HepG2 (cell line): Measurements from ENCODE around the gene RPS6KB2. TPM values are rescaled to one million over a fixed set of nuclear protein-coding genes. Genes with fewer than 3 reads are reported as not detected.

Experiments
- ATAC-seq: fragments of 200-7000 bp; cut with Tn5 transposase; 3 replicates; pipeline ENCODE4 v1.9.1; 2020; ENCODE audit warnings: mild to moderate bottlenecking, moderate library complexity
- BruUV-seq: library from RNA; stranded (reverse); fragments of 400-500 nt; replicated peaks from 2 replicates; lab custom pipeline; 2021; lab: Mats Ljungman, UMichigan
- CTCF ChIA-PET: fragments of 300-600 bp; formaldehyde crosslinking; extraction: SDS; loops from one replicate; lab custom pipeline; 2021; ENCODE audit warnings: low total read pairs, inconsistent platforms, low intra/inter-chr PET ratio; lab: Yijun Ruan, JAX
- POLR2A ChIA-PET: fragments of 350-600 bp; sonication (Branson Sonifier 250); formaldehyde crosslinking; loops from one replicate; lab custom pipeline; 2020; ENCODE audit warnings: antibody characterized with exemption, inconsistent platforms; lab: Yijun Ruan, JAX
- DNase-seq: peaks from one replicate; pipeline ENCODE4 v3.0.0-alpha.2; 2015; ENCODE audit warnings: low spot score
- FAIRE-seq: peaks from 3 replicates; lab custom pipeline; 2011; peaks lifted over from hg19 to GRCh38; lab: Jason Lieb, UNC
- H2AFZ ChIP-seq: one replicate; pipeline ENCODE4 v1.6.1; 2011; ENCODE audit warnings: low read length, inconsistent platforms
- H3K27ac ChIP-seq: fragments of 300-600 bp; 3 replicates; pipeline ENCODE4 v1.8.0; 2011; ENCODE audit warnings: mixed run types, mild to moderate bottlenecking, mixed read lengths, low read length, inconsistent platforms; ENCODE audit not compliant: insufficient read depth; ENCODE audit errors: extremely low read length
- H3K27me3 ChIP-seq, 2 experiments: fragments of 200-600 bp in 1 of 2; 2 replicates in 1 of 2; 3 replicates in 1 of 2; pipeline versions ENCODE4 v1.6.0 to v1.8.0; 2011; ENCODE audit warnings: low read length in 2 of 2, mild to moderate bottlenecking in 2 of 2, moderate library complexity in 2 of 2, inconsistent platforms in 1 of 2; ENCODE audit not compliant: insufficient read depth in 2 of 2, control insufficient read depth in 1 of 2
- H3K36me3 ChIP-seq, 2 experiments: fragments of 200-600 bp in 1 of 2; replicated peaks in 1 of 2; 2 replicates in 1 of 2; 3 replicates in 1 of 2; pipeline versions ENCODE4 v1.5.1 to v1.8.0; 2011; ENCODE audit warnings: low read length in 2 of 2, inconsistent platforms in 1 of 2; ENCODE audit not compliant: insufficient read depth in 2 of 2, control insufficient read depth in 1 of 2
- H3K4me1 ChIP-seq: 2 replicates; pipeline ENCODE4 v1.5.1; 2012; ENCODE audit warnings: low read length, inconsistent platforms; ENCODE audit not compliant: insufficient read depth
- H3K4me2 ChIP-seq: 2 replicates; pipeline ENCODE4 v1.6.0; 2011; ENCODE audit warnings: low read depth, low read length, inconsistent platforms
- H3K4me3 ChIP-seq, 3 experiments: fragments of 200-600 bp in 1 of 3; sonication (generic), shearing (Covaris generic) in 1 of 3; replicated peaks in 1 of 3; 2 replicates each; pipeline ENCODE4 v1.5.1; 2011 to 2016; ENCODE audit warnings: low read length in 3 of 3, inconsistent platforms in 2 of 3, low read depth in 2 of 3, mild to moderate bottlenecking in 2 of 3, control low read depth in 1 of 3, mixed read lengths in 1 of 3; ENCODE audit not compliant: insufficient read depth in 1 of 3
- H3K79me2 ChIP-seq: one replicate; pipeline ENCODE4 v1.6.1; 2011; ENCODE audit warnings: low read length, inconsistent platforms; ENCODE audit not compliant: insufficient read depth
- H3K9ac ChIP-seq: 2 replicates; pipeline ENCODE4 v1.6.0; 2011; ENCODE audit warnings: mild to moderate bottlenecking, low read depth, low read length, inconsistent platforms; ENCODE audit not compliant: insufficient read depth
- H3K9me3 ChIP-seq: 2 replicates; pipeline ENCODE4 v1.5.1; 2012; ENCODE audit warnings: mild to moderate bottlenecking, low read length
- H4K20me1 ChIP-seq: 2 replicates; pipeline ENCODE4 v1.6.0; 2011; ENCODE audit warnings: inconsistent platforms, mild to moderate bottlenecking, low read length, moderate library complexity; ENCODE audit not compliant: insufficient read depth
- BORCS8-MEF2B ChIP-seq: sonication (generic); formaldehyde crosslinking; IDR thresholded peaks from 2 replicates; pipeline ENCODE4 v1.8.0; 2022; ENCODE audit warnings: mild to moderate bottlenecking, missing genetic modification reagents
- FOXK2 ChIP-seq: fragments of 450-650 bp; IDR thresholded peaks from 2 replicates; pipeline ENCODE4 v1.6.1; 2016
- HMG20B ChIP-seq: conservative IDR thresholded peaks from 2 replicates; pipeline ENCODE4 v1.6.1; 2016; ENCODE audit warnings: missing genetic modification reagents, missing compliant biosample characterization
- HNRNPH1 ChIP-seq: fragments of 200-400 bp; formaldehyde crosslinking; optimal IDR thresholded peaks from 2 replicates; pipeline ENCODE3; 2017; ENCODE audit warnings: mild to moderate bottlenecking, low read depth, low read length
- MATR3 ChIP-seq: sonication (generic); formaldehyde crosslinking; IDR thresholded peaks from 2 replicates; pipeline ENCODE4 v1.4.0; 2020; ENCODE audit warnings: missing genetic modification reagents
- NFYB ChIP-seq: sonication (generic); formaldehyde crosslinking; IDR thresholded peaks from 2 replicates; pipeline ENCODE4 v1.4.0; 2020; ENCODE audit warnings: missing genetic modification reagents
- POLR2G ChIP-seq: fragments of 200-400 bp; formaldehyde crosslinking; IDR thresholded peaks from 2 replicates; pipeline ENCODE4 v1.6.1; 2018; ENCODE audit warnings: mild to moderate bottlenecking, low read depth, low read length, moderate library complexity
- RBFOX2 ChIP-seq: fragments of 200-400 bp; formaldehyde crosslinking; IDR thresholded peaks from 2 replicates; pipeline ENCODE4 v1.6.1; 2017; ENCODE audit warnings: low read depth, mild to moderate bottlenecking, low read length
- TMF1 ChIP-seq: sonication (generic); formaldehyde crosslinking; IDR thresholded peaks from 2 replicates; pipeline ENCODE4 v1.8.1; 2022; ENCODE audit warnings: low read depth, missing genetic modification reagents
- U2AF2 ChIP-seq: fragments of 200-400 bp; formaldehyde crosslinking; IDR thresholded peaks from 2 replicates; pipeline ENCODE4 v1.6.1; 2017; ENCODE audit warnings: low read depth, mild to moderate bottlenecking, low read length
- ZNF737 ChIP-seq: sonication (generic); formaldehyde crosslinking; IDR thresholded peaks from 2 replicates; pipeline ENCODE4 v1.5.0; 2020; ENCODE audit warnings: missing genetic modification reagents, mild to moderate bottlenecking, borderline replicate concordance
- WGBS: methylation state at CpG from one replicate; pipeline ENCODE4 v1.1.6; 2017; ENCODE audit warnings: low lambda C conversion rate; 5-methylcytosine and 5-hydroxymethylcytosine counted together
- in situ Hi-C: cut with HindIII; loops from 2 replicates; pipeline ENCODE4 v1.10.0; 2017; ENCODE audit warnings: low pct_unique_long_range_greater_than_20kb; ENCODE audit not compliant: extremely low pct_ligation_motif_present
- intact Hi-C: fragments of 100-400 bp; cut with micrococcal nuclease; formaldehyde crosslinking; loops from one replicate; pipeline ENCODE4 v1.10.0; 2022; ENCODE audit not compliant: unreplicated experiment
- polyA plus RNA-seq, 8 experiments: library from polyadenylated mRNA; depleted of rRNA in 3 of 8; stranded (reverse) in 7 of 8; unstranded in 1 of 8; fragments of >200 nt; fragmentation: Illumina TruSeq in 4 of 8; extraction: Trizol in 4 of 8; gene quantifications; 2 replicates each; pipeline versions ENCODE4 v1.2.1 to v1.2.3, GENCODE V29; 2011 to 2016; ENCODE audit warnings: low read depth in 4 of 8, missing spikeins in 1 of 8, mixed read lengths in 1 of 8; ENCODE audit not compliant: insufficient read depth in 1 of 8
- total RNA-seq, 5 experiments: library from RNA; depleted of rRNA; stranded (reverse); fragments of >200 nt; fragmentation: Illumina TruSeq; extraction: Trizol; gene quantifications; 2 replicates each; pipeline ENCODE4 v1.2.3, GENCODE V29; 2016; ENCODE audit warnings: low read depth in 1 of 5
- TF ChIP-seq, protein P1 (sequence below): sonication (generic); formaldehyde crosslinking; IDR thresholded peaks from 2 replicates; pipeline ENCODE4 v1.4.0; 2020; ENCODE audit warnings: mild to moderate bottlenecking, low read depth, missing genetic modification reagents
- TF ChIP-seq, protein P2 (sequence below): sonication (generic); formaldehyde crosslinking; IDR thresholded peaks from 2 replicates; pipeline ENCODE4 v1.5.0; 2020; ENCODE audit warnings: mild to moderate bottlenecking, low read depth, missing genetic modification reagents, borderline replicate concordance
- TF ChIP-seq, protein P3 (sequence below): sonication (generic); formaldehyde crosslinking; IDR thresholded peaks from 2 replicates; pipeline ENCODE4 v1.5.1; 2020; ENCODE audit warnings: mild to moderate bottlenecking, missing genetic modification reagents, moderate library complexity

RPS6KB2 gene
- total and polyA plus RNA-seq, 2 of the 13 experiments (the other 11 are each of a cell fraction or from before 2014, with no cell fraction given) = 52.9 to 54.8 TPM

DNA sequence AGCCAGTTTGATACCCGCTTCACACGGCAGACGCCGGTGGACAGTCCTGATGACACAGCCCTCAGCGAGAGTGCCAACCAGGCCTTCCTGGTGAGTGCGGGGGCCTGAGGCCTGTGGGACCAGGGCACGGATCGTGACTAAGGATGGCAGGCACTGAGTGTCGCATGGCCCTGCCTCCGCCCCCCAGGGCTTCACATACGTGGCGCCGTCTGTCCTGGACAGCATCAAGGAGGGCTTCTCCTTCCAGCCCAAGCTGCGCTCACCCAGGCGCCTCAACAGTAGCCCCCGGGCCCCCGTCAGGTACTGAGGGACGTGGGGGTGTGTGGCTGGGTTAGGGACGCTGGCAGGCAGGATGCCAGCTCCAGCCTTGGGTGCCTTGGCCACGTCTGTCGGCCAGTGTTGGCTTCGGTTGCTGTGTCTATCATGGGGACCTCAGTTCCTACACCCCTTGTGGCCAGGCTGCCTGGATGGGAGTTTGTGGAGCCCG, 6.1 kb downstream of the RPS6KB2 start (continued):
- TF ChIP-seq BORCS8-MEF2B (CRISPR knock-in tag) = no peak
- peak; percentile 51 for TF ChIP-seq RBFOX2
- TF ChIP-seq ZNF737 (CRISPR knock-in tag) = no peak
- TF ChIP-seq NFYB (CRISPR knock-in tag) = no peak
- no peak for TF ChIP-seq MATR3
- no peak for TF ChIP-seq U2AF2
- peak; percentile 20; the same call in 1 of the 2 replicates for TF ChIP-seq POLR2G

DNA sequence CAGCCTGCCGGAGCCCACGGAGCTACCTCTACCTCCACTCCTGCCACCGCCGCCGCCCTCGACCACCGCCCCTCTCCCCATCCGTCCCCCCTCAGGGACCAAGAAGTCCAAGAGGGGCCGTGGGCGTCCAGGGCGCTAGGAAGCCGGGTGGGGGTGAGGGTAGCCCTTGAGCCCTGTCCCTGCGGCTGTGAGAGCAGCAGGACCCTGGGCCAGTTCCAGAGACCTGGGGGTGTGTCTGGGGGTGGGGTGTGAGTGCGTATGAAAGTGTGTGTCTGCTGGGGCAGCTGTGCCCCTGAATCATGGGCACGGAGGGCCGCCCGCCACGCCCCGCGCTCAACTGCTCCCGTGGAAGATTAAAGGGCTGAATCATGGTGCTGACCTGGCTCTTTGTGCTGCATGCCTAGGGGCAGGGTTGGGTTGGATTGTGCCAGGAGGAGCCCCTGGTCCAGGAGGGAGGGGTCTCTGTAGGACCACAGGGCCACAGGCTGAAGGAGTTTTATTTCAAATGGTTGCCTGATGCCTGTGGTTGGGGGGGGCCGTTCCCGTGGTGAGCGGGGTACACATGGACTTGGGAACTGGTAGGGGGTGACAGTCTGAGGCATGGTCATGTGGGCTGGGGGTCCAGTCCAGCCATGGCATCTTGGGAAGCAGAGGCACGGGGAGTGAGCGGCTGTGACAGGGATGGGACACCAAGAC, 6.9 kb downstream of the RPS6KB2 start:
- Histone ChIP-seq H4K20me1 (no peaks in the 10 kb centered on the region), H3K27me3 (no peaks in the 10 kb centered on the region), H3K4me1 (no peaks in the 10 kb centered on the region), H3K9me3 (no peaks in the 10 kb centered on the region), H3K36me3 (peaks cover 15 to 28% of the 10 kb centered on the region in 2 experiments; a peak in 4 of 5 replicates), H3K4me3 (no peak overlapping the region), H2AFZ (no peak overlapping the region), H3K79me2 (no peaks in the 10 kb centered on the region), H3K9ac (no peak overlapping the region), H3K27ac (no peak overlapping the region), H3K4me2 (no peak overlapping the region)
- ChIA-PET CTCF (no interaction called here), POLR2A (no interaction called here)
- intact Hi-C loops = no loop called here
- in situ Hi-C loops = no loop called here
- DNase-seq (no peak), ATAC-seq (no peak), FAIRE-seq (no peak)
- no TSS peak for BruUV-seq
- WGBS = 98% methylated on average over 24 of the region's 26 CpGs
- TF ChIP-seq FOXK2 = no peak
- TF ChIP-seq, protein P1, sequence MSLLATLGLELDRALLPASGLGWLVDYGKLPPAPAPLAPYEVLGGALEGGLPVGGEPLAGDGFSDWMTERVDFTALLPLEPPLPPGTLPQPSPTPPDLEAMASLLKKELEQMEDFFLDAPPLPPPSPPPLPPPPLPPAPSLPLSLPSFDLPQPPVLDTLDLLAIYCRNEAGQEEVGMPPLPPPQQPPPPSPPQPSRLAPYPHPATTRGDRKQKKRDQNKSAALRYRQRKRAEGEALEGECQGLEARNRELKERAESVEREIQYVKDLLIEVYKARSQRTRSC (CRISPR knock-in tag) = no peak
- TF ChIP-seq, protein P2, sequence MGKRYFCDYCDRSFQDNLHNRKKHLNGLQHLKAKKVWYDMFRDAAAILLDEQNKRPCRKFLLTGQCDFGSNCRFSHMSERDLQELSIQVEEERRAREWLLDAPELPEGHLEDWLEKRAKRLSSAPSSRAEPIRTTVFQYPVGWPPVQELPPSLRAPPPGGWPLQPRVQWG (CRISPR knock-in tag) = no peak
- no peak for TF ChIP-seq TMF1 (CRISPR knock-in tag)
- no peak for TF ChIP-seq HNRNPH1
- no peak for TF ChIP-seq HMG20B (CRISPR knock-in tag)
- TF ChIP-seq, protein P3, sequence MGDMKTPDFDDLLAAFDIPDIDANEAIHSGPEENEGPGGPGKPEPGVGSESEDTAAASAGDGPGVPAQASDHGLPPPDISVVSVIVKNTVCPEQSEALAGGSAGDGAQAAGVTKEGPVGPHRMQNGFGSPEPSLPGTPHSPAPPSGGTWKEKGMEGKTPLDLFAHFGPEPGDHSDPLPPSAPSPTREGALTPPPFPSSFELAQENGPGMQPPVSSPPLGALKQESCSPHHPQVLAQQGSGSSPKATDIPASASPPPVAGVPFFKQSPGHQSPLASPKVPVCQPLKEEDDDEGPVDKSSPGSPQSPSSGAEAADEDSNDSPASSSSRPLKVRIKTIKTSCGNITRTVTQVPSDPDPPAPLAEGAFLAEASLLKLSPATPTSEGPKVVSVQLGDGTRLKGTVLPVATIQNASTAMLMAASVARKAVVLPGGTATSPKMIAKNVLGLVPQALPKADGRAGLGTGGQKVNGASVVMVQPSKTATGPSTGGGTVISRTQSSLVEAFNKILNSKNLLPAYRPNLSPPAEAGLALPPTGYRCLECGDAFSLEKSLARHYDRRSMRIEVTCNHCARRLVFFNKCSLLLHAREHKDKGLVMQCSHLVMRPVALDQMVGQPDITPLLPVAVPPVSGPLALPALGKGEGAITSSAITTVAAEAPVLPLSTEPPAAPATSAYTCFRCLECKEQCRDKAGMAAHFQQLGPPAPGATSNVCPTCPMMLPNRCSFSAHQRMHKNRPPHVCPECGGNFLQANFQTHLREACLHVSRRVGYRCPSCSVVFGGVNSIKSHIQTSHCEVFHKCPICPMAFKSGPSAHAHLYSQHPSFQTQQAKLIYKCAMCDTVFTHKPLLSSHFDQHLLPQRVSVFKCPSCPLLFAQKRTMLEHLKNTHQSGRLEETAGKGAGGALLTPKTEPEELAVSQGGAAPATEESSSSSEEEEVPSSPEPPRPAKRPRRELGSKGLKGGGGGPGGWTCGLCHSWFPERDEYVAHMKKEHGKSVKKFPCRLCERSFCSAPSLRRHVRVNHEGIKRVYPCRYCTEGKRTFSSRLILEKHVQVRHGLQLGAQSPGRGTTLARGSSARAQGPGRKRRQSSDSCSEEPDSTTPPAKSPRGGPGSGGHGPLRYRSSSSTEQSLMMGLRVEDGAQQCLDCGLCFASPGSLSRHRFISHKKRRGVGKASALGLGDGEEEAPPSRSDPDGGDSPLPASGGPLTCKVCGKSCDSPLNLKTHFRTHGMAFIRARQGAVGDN (CRISPR knock-in tag) = no peak
